Measurements from ENCODE around the gene SMDT1. TPM values are rescaled to one million over a fixed set of nuclear protein-coding genes. Genes with fewer than 3 reads are reported as not detected.

Gene SMDT1
- total RNA-seq, 2 donors from 2014 or later: 13.8 to 14.8 TPM

GRCh38 chr22:42041784-42042183, 37.7 kb upstream of the SMDT1 start:
- no peak overlapping the region for H3K27ac ChIP-seq
- no peaks in the 10 kb centered on the region for H3K9me3 ChIP-seq
- no peaks in the 10 kb centered on the region for H3K4me1 ChIP-seq
- DNase-seq (no peak), ATAC-seq (no peak)
- H3K4me3 ChIP-seq: no peak overlapping the region
- TF ChIP-seq, protein P1, sequence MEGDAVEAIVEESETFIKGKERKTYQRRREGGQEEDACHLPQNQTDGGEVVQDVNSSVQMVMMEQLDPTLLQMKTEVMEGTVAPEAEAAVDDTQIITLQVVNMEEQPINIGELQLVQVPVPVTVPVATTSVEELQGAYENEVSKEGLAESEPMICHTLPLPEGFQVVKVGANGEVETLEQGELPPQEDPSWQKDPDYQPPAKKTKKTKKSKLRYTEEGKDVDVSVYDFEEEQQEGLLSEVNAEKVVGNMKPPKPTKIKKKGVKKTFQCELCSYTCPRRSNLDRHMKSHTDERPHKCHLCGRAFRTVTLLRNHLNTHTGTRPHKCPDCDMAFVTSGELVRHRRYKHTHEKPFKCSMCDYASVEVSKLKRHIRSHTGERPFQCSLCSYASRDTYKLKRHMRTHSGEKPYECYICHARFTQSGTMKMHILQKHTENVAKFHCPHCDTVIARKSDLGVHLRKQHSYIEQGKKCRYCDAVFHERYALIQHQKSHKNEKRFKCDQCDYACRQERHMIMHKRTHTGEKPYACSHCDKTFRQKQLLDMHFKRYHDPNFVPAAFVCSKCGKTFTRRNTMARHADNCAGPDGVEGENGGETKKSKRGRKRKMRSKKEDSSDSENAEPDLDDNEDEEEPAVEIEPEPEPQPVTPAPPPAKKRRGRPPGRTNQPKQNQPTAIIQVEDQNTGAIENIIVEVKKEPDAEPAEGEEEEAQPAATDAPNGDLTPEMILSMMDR (IDR thresholded peaks at IDR 0.05): no peak
- no peak for TF ChIP-seq POLR2A (IDR thresholded peaks at IDR 0.05)
- H3K27me3 ChIP-seq: no peaks in the 10 kb centered on the region
- no peaks in the 10 kb centered on the region for H3K36me3 ChIP-seq (replicated peaks in 1 of 2; ENCODE audit: insufficient read depth in 1 of 2, low read depth in 2 of 2)
- intact Hi-C loops (cut with DNase I): no loop called here

- no peak for DNase-seq
- intact Hi-C loops (cut with DNase I): no loop called here
Measured at GRCh38 chr22:42050641-42051180, 28.8 kb upstream of the SMDT1 start.

GRCh38 chr22:42052765-42053164, 26.7 kb upstream of the SMDT1 start:
- H3K27ac ChIP-seq: no peak overlapping the region
- TF ChIP-seq POLR2A (IDR thresholded peaks at IDR 0.05): no peak
- TF ChIP-seq, protein P1 (IDR thresholded peaks at IDR 0.05): no peak
- intact Hi-C loops (cut with DNase I): no loop called here
- 83 to 84% methylated on average over 3 of the region's 3 CpGs for WGBS, 2 donors
- ATAC-seq: no peak
- no peaks in the 10 kb centered on the region for H3K9me3 ChIP-seq
- H3K27me3 ChIP-seq: no peaks in the 10 kb centered on the region
- no peak for DNase-seq
- H3K36me3 ChIP-seq (replicated peaks in 1 of 2; ENCODE audit: insufficient read depth in 1 of 2, low read depth in 2 of 2): no peaks in the 10 kb centered on the region
- no peak overlapping the region for H3K4me3 ChIP-seq
- no peaks in the 10 kb centered on the region for H3K4me1 ChIP-seq

More at GRCh38 chr22:42050641-42051180, 28.8 kb upstream of the SMDT1 start:
- no peak overlapping the region for H3K27ac ChIP-seq
- no peak for ATAC-seq
- 58 to 68% methylated on average over 2 of the region's 2 CpGs for WGBS, 2 donors
- no peaks in the 10 kb centered on the region for H3K9me3 ChIP-seq
- H3K4me3 ChIP-seq: no peak overlapping the region
- H3K36me3 ChIP-seq (replicated peaks in 1 of 2; ENCODE audit: insufficient read depth in 1 of 2, low read depth in 2 of 2): no peaks in the 10 kb centered on the region
- TF ChIP-seq, protein P1 (IDR thresholded peaks at IDR 0.05): no peak
- no peak for TF ChIP-seq POLR2A (IDR thresholded peaks at IDR 0.05)
- no peaks in the 10 kb centered on the region for H3K4me1 ChIP-seq
- no peaks in the 10 kb centered on the region for H3K27me3 ChIP-seq

GRCh38 chr22:42056757-42057511, 22.6 kb upstream of the SMDT1 start:
- Histone ChIP-seq H3K4me1 (no peaks in the 10 kb centered on the region), H3K27ac (no peak overlapping the region), H3K9me3 (no peaks in the 10 kb centered on the region), H3K36me3 (replicated peaks in 1 of 2; ENCODE audit: insufficient read depth in 1 of 2, low read depth in 2 of 2) (no peaks in the 10 kb centered on the region), H3K4me3 (no peak overlapping the region), H3K27me3 (no peaks in the 10 kb centered on the region)
- DNase-seq: no peak
- no peak for ATAC-seq
- intact Hi-C loops (cut with DNase I): no loop called here
- WGBS, 2 donors: 95 to 100% methylated on average over 1 of the region's 1 CpG
- TF ChIP-seq POLR2A (IDR thresholded peaks at IDR 0.05): no peak
- TF ChIP-seq, protein P1 (IDR thresholded peaks at IDR 0.05): no peak

DNA sequence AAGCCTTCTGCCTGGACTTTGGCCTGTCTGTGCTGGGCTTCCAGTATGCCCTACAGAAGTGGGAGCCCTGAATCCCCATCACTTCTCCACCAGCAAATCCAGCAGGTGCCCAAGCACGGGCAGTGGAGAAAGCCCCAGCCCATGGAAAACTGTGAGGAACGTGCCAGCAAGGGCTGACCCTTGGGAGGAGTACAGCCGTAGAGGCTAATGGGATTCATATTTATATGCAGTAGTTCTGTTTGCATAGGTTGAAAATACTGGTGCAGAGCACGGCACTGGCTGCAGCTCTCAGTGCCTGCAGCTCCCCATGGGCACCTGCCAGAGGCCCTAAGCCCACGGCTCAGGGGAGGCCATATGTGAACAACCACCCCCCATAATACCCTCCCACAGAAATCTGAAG, 19.0 kb upstream of the SMDT1 start:
- TF ChIP-seq, protein P1 (IDR thresholded peaks at IDR 0.05): no peak
- 92 to 95% methylated on average over 2 to 5 of the region's 5 CpGs for WGBS, 2 donors
- DNase-seq: no peak
- H3K27ac ChIP-seq: no peak overlapping the region
- no peaks in the 10 kb centered on the region for H3K36me3 ChIP-seq (replicated peaks in 1 of 2; ENCODE audit: insufficient read depth in 1 of 2, low read depth in 2 of 2)
- intact Hi-C loops (cut with DNase I): no loop called here
- no peaks in the 10 kb centered on the region for H3K4me1 ChIP-seq
- ATAC-seq: no peak
- H3K27me3 ChIP-seq: no peaks in the 10 kb centered on the region
- no peaks in the 10 kb centered on the region for H3K9me3 ChIP-seq
- no peak overlapping the region for H3K4me3 ChIP-seq
